Brain microvascular endothelial cell (primary cell): Measurements from ENCODE around the gene ACSM6.

Source experiments
- DNase-seq: peaks from one replicate; pipeline ENCODE4 v3.0.0-alpha.2; 2020
- H3K27ac ChIP-seq: fragments of 250-450 bp; sonication (Bioruptor Pico); 2 replicates; pipeline ENCODE4 v1.5.1; 2020; ENCODE audit warnings: mild to moderate bottlenecking, moderate library complexity
- H3K27me3 ChIP-seq: fragments of 250-450 bp; sonication (Bioruptor Pico); replicated peaks from 2 replicates; pipeline ENCODE4 v1.5.1; 2020; ENCODE audit warnings: mild to moderate bottlenecking
- H3K36me3 ChIP-seq: fragments of 250-450 bp; sonication (Bioruptor Pico); replicated peaks from 2 replicates; pipeline ENCODE4 v1.5.1; 2020; ENCODE audit warnings: mild to moderate bottlenecking
- H3K4me3 ChIP-seq: 2 replicates; pipeline ENCODE4 v1.5.1; 2011; ENCODE audit warnings: low read depth, mild to moderate bottlenecking, control low read depth, low read length, moderate library complexity
- CTCF ChIP-seq: IDR thresholded peaks from 2 replicates; pipeline ENCODE4 v1.5.1; 2011; ENCODE audit warnings: low read depth, mild to moderate bottlenecking, moderate library complexity, low read length, control low read depth, inconsistent platforms; ENCODE audit errors: missing control alignments
- in situ Hi-C: cut with HindIII; loops from 2 replicates; pipeline ENCODE4 v1.10.0; 2017; ENCODE audit warnings: low sequenced_read_pairs, low pct_ligation_motif_present

ACSM6 gene

GRCh38 chr10:95273393-95274312, 79.6 kb downstream of the ACSM6 start:
- no peaks in the 10 kb centered on the region for H3K27me3 ChIP-seq
- no peak for TF ChIP-seq CTCF
- H3K36me3 ChIP-seq: no peaks in the 10 kb centered on the region
- H3K4me3 ChIP-seq: peak overlapping the region; percentile 15
- in situ Hi-C loops: no loop called here
- peak; percentile 82 for DNase-seq
- peak overlapping the region; percentile 82 for H3K27ac ChIP-seq

- peak overlapping the region; percentile 80 for H3K27ac ChIP-seq
- no peaks in the 10 kb centered on the region for H3K36me3 ChIP-seq
- H3K27me3 ChIP-seq: no peaks in the 10 kb centered on the region
- peak; percentile 91 for DNase-seq
- no peak overlapping the region for H3K4me3 ChIP-seq
- no peak for TF ChIP-seq CTCF
- in situ Hi-C loops: no loop called here
Measured at GRCh38 chr10:95275726-95276366, 81.8 kb downstream of the ACSM6 start.

- Histone ChIP-seq H3K27me3 (no peaks in the 10 kb centered on the region), H3K4me3 (no peak overlapping the region), H3K36me3 (no peaks in the 10 kb centered on the region), H3K27ac (peak overlapping the region; percentile 80)
- in situ Hi-C loops: no loop called here
- TF ChIP-seq CTCF: no peak
- DNase-seq: no peak
Measured at GRCh38 chr10:95276367-95277200, 82.5 kb downstream of the ACSM6 start.

GRCh38 chr10:95277201-95277570, 83.1 kb downstream of the ACSM6 start:
- TF ChIP-seq CTCF: no peak
- Histone ChIP-seq H3K27ac (no peak overlapping the region), H3K27me3 (no peaks in the 10 kb centered on the region), H3K36me3 (no peaks in the 10 kb centered on the region), H3K4me3 (no peak overlapping the region)
- no peak for DNase-seq
- in situ Hi-C loops: no loop called here

- H3K27me3 ChIP-seq: no peaks in the 10 kb centered on the region
- in situ Hi-C loops: no loop called here
- TF ChIP-seq CTCF: no peak
- H3K36me3 ChIP-seq: no peaks in the 10 kb centered on the region
- peak overlapping the region; percentile 20 for H3K27ac ChIP-seq
- no peak overlapping the region for H3K4me3 ChIP-seq
- DNase-seq: no peak
Measured at GRCh38 chr10:95277614-95278013, 83.6 kb downstream of the ACSM6 start.
